ENCODE measurements around the gene PCDHGA10. TPM values are rescaled to one million over a fixed set of nuclear protein-coding genes. Genes with fewer than 3 reads are reported as not detected.
"Not testable (repeated sequence)": the region's sequence is repeated elsewhere in the genome, so short reads cannot be mapped to it uniquely, and the experiment has no call there.

The PCDHGA10 gene
- total RNA-seq, 1 experiment from 2014 or later: 0.69 TPM

- H3K27me3 ChIP-seq (ENCODE audit: control insufficient read depth, insufficient read depth, low read length): no peaks in the 10 kb centered on the region
- ChIA-PET POLR2A (no interaction called here), CTCF (no interaction called here)
- no TSS peak for BruUV-seq (replicated peaks)
- DNase-seq (ENCODE audit: low read depth, low spot score) (no peak), ATAC-seq (no peak)
- intact Hi-C loops (cut with micrococcal nuclease; ENCODE audit: unreplicated experiment): loop anchor here (5.0 to 10.0 kb wide), 2 partner anchors 47 to 189 kb away; partner anchors contain the start of genes PCDHB14 and PCDHGA5
- no peak overlapping the region for H3K27ac ChIP-seq (ENCODE audit: low read length)
- H3K4me3 ChIP-seq (ENCODE audit: low read depth in 2 of 2, low read length in 2 of 2): no peak overlapping the region
- no peaks in the 10 kb centered on the region for H3K9me3 ChIP-seq (ENCODE audit: control insufficient read depth, insufficient read depth, low read depth, low read length)
- H3K4me1 ChIP-seq (ENCODE audit: control insufficient read depth, insufficient read depth, low read length): no peaks in the 10 kb centered on the region
- H3K36me3 ChIP-seq (ENCODE audit: control insufficient read depth, insufficient read depth, low read length): no peaks in the 10 kb centered on the region
- TF ChIP-seq POLR2AphosphoS5 (IDR thresholded peaks at IDR 0.05; ENCODE audit: low read depth, low read length): no peak
- in situ Hi-C loops (cut with HindIII; ENCODE audit: low pct_unique_long_range_greater_than_20kb, low sequenced_read_pairs): no loop called here
Measured at GRCh38 chr5:141411575-141411974, 1.2 kb upstream of the PCDHGA10 start.

- Histone ChIP-seq H3K4me1 (ENCODE audit: control insufficient read depth, insufficient read depth, low read length) (no peaks in the 10 kb centered on the region; the same call in 1 of the 2 replicates), H3K9me3 (ENCODE audit: control insufficient read depth, insufficient read depth, low read depth, low read length) (no peaks in the 10 kb centered on the region), H3K4me3 (ENCODE audit: low read depth in 2 of 2, low read length in 2 of 2) (no peak overlapping the region), H3K36me3 (ENCODE audit: control insufficient read depth, insufficient read depth, low read length) (no peaks in the 10 kb centered on the region), H3K27me3 (ENCODE audit: control insufficient read depth, insufficient read depth, low read length) (no peaks in the 10 kb centered on the region), H3K27ac (ENCODE audit: low read length) (no peak overlapping the region)
- BruUV-seq (replicated peaks): no TSS peak
- POLR2A ChIA-PET: no interaction called here
- TF ChIP-seq POLR2AphosphoS5 (IDR thresholded peaks at IDR 0.05; ENCODE audit: low read depth, low read length) (no peak), TCF7L2 (IDR thresholded peaks at IDR 0.05; ENCODE audit: low read depth, low read length) (no peak), REST (IDR thresholded peaks at IDR 0.05; ENCODE audit: insufficient read depth in 1 of 2, low read depth in 2 of 2, low read length in 1 of 2) (no peak), CTCF (IDR thresholded peaks at IDR 0.05) (no peak), SIN3A (IDR thresholded peaks at IDR 0.05; ENCODE audit: borderline replicate concordance, insufficient read depth, low read depth, low read length) (no peak)
- in situ Hi-C loops (cut with HindIII; ENCODE audit: low pct_unique_long_range_greater_than_20kb, low sequenced_read_pairs) (no loop called here), intact Hi-C loops (cut with micrococcal nuclease; ENCODE audit: unreplicated experiment) (loop anchor here (2.0 to 10.0 kb wide), 3 partner anchors 49 to 191 kb away; partner anchors contain the start of genes PCDHB14 and PCDHGA5)
- ATAC-seq (no peak), DNase-seq (ENCODE audit: low read depth, low spot score) (no peak)
- CTCF ChIA-PET: interaction anchor here (0.6 to 2.2 kb wide), 10 partner anchors 11 to 244 kb away, joined by 3 to 11 read pairs (median 4); partner anchors contain the start of genes PCDHB14, PCDHGA1, PCDHGA9 and PCDHGB2
Measured at GRCh38 chr5:141413540-141414069, 818 bp downstream of the PCDHGA10 start.

DNA sequence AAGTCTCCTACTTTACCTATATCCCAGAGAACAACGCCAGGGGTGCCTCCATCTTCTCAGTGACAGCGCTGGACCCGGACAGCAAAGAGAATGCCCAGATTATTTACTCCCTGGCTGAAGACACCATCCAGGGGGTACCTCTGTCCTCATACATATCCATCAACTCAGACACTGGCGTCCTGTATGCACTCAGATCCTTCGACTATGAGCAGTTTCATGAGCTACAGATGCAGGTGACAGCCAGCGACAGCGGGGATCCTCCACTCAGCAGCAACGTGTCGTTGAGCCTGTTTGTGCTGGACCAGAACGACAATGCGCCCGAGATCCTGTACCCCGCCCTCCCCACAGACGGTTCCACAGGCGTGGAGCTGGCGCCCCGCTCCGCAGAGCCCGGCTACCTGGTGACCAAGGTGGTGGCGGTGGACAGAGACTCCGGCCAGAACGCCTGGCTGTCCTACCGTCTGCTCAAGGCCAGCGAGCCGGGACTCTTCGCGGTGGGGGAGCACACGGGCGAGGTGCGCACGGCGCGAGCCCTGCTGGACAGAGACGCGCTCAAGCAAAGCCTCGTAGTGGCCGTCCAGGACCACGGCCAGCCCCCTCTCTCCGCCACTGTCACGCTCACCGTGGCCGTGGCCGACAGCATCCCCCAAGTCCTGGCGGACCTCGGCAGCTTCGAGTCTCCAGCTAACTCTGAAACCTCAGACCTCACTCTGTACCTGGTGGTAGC lies 1.9 kb downstream of the PCDHGA10 start:
- H3K27ac ChIP-seq (ENCODE audit: low read length); H3K9me3 ChIP-seq (ENCODE audit: control insufficient read depth, insufficient read depth, low read depth, low read length); POLR2A ChIA-PET; H3K4me3 ChIP-seq (ENCODE audit: low read depth in 2 of 2, low read length in 2 of 2); ATAC-seq; H3K4me1 ChIP-seq (ENCODE audit: control insufficient read depth, insufficient read depth, low read length); in situ Hi-C loops (cut with HindIII; ENCODE audit: low pct_unique_long_range_greater_than_20kb, low sequenced_read_pairs); H3K36me3 ChIP-seq (ENCODE audit: control insufficient read depth, insufficient read depth, low read length); H3K27me3 ChIP-seq (ENCODE audit: control insufficient read depth, insufficient read depth, low read length); DNase-seq (ENCODE audit: low read depth, low spot score); BruUV-seq (replicated peaks): not testable (repeated sequence)
- CTCF ChIA-PET: interaction anchor here (0.7 to 2.2 kb wide), 2 partner anchors 69 to 191 kb away, joined by 11 to 13 read pairs; partner anchors contain the start of gene PCDHB14
- intact Hi-C loops (cut with micrococcal nuclease; ENCODE audit: unreplicated experiment): loop anchor here (5.0 to 10.0 kb wide), 2 partner anchors 50 to 192 kb away; partner anchors contain the start of genes PCDHB14 and PCDHGA5

GRCh38 chr5:141415275-141415618 lies 2.5 kb downstream of the PCDHGA10 start:
- POLR2A ChIA-PET; H3K4me1 ChIP-seq (ENCODE audit: control insufficient read depth, insufficient read depth, low read length); DNase-seq (ENCODE audit: low read depth, low spot score); H3K36me3 ChIP-seq (ENCODE audit: control insufficient read depth, insufficient read depth, low read length); H3K4me3 ChIP-seq (ENCODE audit: low read depth in 2 of 2, low read length in 2 of 2); H3K9me3 ChIP-seq (ENCODE audit: control insufficient read depth, insufficient read depth, low read depth, low read length); BruUV-seq (replicated peaks); ATAC-seq; in situ Hi-C loops (cut with HindIII; ENCODE audit: low pct_unique_long_range_greater_than_20kb, low sequenced_read_pairs); H3K27ac ChIP-seq (ENCODE audit: low read length); H3K27me3 ChIP-seq (ENCODE audit: control insufficient read depth, insufficient read depth, low read length): not testable (repeated sequence)
- intact Hi-C loops (cut with micrococcal nuclease; ENCODE audit: unreplicated experiment): loop anchor here (10.0 kb wide), 1 partner anchor 50 kb away; the partner anchor contains the start of gene PCDHGA5
- CTCF ChIA-PET: interaction anchor here (0.7 kb wide), 1 partner anchor 69 kb away, joined by 13 read pairs; no protein-coding TSS in a partner anchor
